ENCODE data around the gene ROR2. TPM values are rescaled to one million over a fixed set of nuclear protein-coding genes. Genes with fewer than 3 reads are reported as not detected.

Gene ROR2
- total RNA-seq, 3 donors from 2014 or later (not counting 1 experiment from before 2014, with no cell fraction given): 1.7 TPM; not detected in 2

DNA sequence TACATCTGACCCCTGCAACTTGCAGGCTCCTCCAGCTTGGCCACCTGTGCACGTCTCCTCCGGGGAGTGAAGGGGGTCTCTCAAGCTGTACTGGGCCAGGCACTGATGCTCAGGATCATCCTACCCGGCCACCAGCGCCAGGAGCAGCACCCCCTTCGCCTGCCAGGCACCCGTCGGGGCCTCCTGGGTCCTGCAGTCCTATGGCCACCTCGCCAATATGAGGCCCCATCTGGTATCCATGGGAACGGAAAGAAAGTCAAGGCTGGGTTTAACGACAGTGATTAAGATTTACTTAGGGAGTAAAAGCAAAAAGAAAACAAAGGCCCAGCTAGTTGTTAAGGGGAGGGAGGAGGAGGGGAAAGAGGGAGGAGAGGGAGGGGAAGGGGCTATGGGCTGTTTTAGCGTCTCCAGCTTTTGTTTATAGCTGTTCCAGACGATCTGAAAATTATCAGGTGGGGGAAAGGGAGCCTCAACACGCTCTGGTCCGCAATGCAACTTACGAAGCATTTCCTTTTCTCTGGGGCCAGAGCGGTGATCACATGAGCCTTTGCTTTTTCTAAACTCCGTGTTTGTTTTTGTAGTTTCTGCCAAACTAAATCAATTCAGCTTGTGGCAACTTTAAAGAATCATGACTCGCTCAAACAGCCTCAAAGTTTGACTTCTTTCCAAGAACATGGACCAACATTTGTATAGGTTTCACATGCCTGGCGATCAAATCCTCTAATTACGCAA, 132.4 kb downstream of the ROR2 start:
- no peak overlapping the region for H3K4me3 Mint-ChIP-seq
- WGBS (ENCODE audit: insufficient coverage): 62% methylated on average over 20 of the region's 20 CpGs
- Histone ChIP-seq H3K36me3 (ENCODE audit: control insufficient read depth, insufficient read depth, low read length) (no peaks in the 10 kb centered on the region), H3K27me3 (ENCODE audit: control insufficient read depth, insufficient read depth, low read length) (no peaks in the 10 kb centered on the region), H3K27ac (ENCODE audit: low read length) (no peak overlapping the region), H3K9me3 (ENCODE audit: control insufficient read depth, insufficient read depth, low read length) (no peaks in the 10 kb centered on the region), H3K4me1 (ENCODE audit: control insufficient read depth, insufficient read depth, low read length) (no peaks in the 10 kb centered on the region), H3K4me3 (ENCODE audit: low read length) (no peak overlapping the region)
- H3K9me3 Mint-ChIP-seq: no peaks in the 10 kb centered on the region
- no peaks in the 10 kb centered on the region for H3K27me3 Mint-ChIP-seq (ENCODE audit: low read depth in 2 of 2)
- no peaks in the 10 kb centered on the region for H3K36me3 Mint-ChIP-seq
- DNase-seq (no peak), ATAC-seq (no peak)
- intact Hi-C loops (cut with micrococcal nuclease): no loop called here
- TF ChIP-seq, protein P1, sequence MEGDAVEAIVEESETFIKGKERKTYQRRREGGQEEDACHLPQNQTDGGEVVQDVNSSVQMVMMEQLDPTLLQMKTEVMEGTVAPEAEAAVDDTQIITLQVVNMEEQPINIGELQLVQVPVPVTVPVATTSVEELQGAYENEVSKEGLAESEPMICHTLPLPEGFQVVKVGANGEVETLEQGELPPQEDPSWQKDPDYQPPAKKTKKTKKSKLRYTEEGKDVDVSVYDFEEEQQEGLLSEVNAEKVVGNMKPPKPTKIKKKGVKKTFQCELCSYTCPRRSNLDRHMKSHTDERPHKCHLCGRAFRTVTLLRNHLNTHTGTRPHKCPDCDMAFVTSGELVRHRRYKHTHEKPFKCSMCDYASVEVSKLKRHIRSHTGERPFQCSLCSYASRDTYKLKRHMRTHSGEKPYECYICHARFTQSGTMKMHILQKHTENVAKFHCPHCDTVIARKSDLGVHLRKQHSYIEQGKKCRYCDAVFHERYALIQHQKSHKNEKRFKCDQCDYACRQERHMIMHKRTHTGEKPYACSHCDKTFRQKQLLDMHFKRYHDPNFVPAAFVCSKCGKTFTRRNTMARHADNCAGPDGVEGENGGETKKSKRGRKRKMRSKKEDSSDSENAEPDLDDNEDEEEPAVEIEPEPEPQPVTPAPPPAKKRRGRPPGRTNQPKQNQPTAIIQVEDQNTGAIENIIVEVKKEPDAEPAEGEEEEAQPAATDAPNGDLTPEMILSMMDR (IDR thresholded peaks at IDR 0.05): no peak
- no peak overlapping the region for H3K27ac Mint-ChIP-seq
- H3K4me1 Mint-ChIP-seq: no peaks in the 10 kb centered on the region

DNA sequence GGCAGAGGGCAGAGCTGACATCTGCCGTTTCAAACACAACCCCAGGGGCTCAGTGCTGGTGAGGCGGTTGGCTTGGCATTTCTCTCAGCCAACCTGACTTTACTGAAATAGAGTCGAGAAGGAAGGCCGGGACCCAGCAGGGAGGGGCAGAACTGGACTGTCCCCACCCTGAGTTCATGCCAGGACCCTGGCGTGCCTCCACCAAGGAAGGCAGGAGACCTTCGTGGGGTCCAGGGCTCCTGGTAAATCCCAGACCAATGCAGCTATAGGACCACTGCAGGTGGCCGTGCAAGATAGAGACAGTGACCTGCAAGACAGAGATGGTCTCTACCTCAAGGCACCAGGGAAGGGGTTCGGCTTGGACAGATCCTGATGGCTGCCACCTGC, 132.9 kb downstream of the ROR2 start:
- Histone ChIP-seq H3K4me3 (ENCODE audit: low read length) (no peak overlapping the region), H3K9me3 (ENCODE audit: control insufficient read depth, insufficient read depth, low read length) (no peaks in the 10 kb centered on the region), H3K27ac (ENCODE audit: low read length) (no peak overlapping the region), H3K4me1 (ENCODE audit: control insufficient read depth, insufficient read depth, low read length) (no peaks in the 10 kb centered on the region), H3K36me3 (ENCODE audit: control insufficient read depth, insufficient read depth, low read length) (no peaks in the 10 kb centered on the region), H3K27me3 (ENCODE audit: control insufficient read depth, insufficient read depth, low read length) (no peaks in the 10 kb centered on the region)
- DNase-seq: no peak
- Mint-ChIP-seq H3K27me3 (ENCODE audit: low read depth in 2 of 2) (no peaks in the 10 kb centered on the region), H3K27ac (no peak overlapping the region), H3K9me3 (no peaks in the 10 kb centered on the region), H3K4me3 (no peak overlapping the region), H3K4me1 (no peaks in the 10 kb centered on the region), H3K36me3 (no peaks in the 10 kb centered on the region)
- 94% methylated on average over 8 of the region's 8 CpGs for WGBS (ENCODE audit: insufficient coverage)
- intact Hi-C loops (cut with micrococcal nuclease): no loop called here
- TF ChIP-seq, protein P1 (IDR thresholded peaks at IDR 0.05): no peak
- ATAC-seq: no peak

DNA sequence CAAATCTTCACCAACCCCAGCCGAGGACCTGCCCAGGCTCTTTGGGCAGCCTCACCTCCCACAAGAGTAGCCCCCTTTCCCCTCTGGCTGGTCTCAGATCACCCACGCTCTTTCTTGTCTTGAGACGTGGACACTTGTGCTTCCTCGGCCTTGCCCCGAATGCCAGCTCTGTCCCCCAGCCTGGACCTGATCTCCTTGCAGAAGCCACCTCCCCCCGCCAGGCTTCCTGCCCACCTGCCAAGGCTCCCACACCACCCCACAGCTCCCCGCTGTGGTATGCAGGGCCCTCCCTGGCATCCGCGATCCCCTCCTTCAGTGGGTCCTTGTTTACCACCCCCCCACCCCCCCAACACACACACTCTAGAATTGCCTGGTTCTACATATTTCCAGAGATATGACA, 133.7 kb downstream of the ROR2 start:
- no peaks in the 10 kb centered on the region for H3K27me3 Mint-ChIP-seq (ENCODE audit: low read depth in 2 of 2)
- H3K4me1 Mint-ChIP-seq: no peaks in the 10 kb centered on the region
- no peak overlapping the region for H3K4me3 ChIP-seq (ENCODE audit: low read length)
- intact Hi-C loops (cut with micrococcal nuclease): no loop called here
- H3K36me3 ChIP-seq (ENCODE audit: control insufficient read depth, insufficient read depth, low read length): no peaks in the 10 kb centered on the region
- H3K4me1 ChIP-seq (ENCODE audit: control insufficient read depth, insufficient read depth, low read length): no peaks in the 10 kb centered on the region
- ATAC-seq (no peak), DNase-seq (no peak)
- TF ChIP-seq, protein P1 (IDR thresholded peaks at IDR 0.05): no peak
- H3K36me3 Mint-ChIP-seq: no peaks in the 10 kb centered on the region
- no peak overlapping the region for H3K27ac Mint-ChIP-seq
- no peaks in the 10 kb centered on the region for H3K9me3 Mint-ChIP-seq
- 92% methylated on average over 9 of the region's 9 CpGs for WGBS (ENCODE audit: insufficient coverage)
- no peak overlapping the region for H3K27ac ChIP-seq (ENCODE audit: low read length)
- no peaks in the 10 kb centered on the region for H3K9me3 ChIP-seq (ENCODE audit: control insufficient read depth, insufficient read depth, low read length)
- no peaks in the 10 kb centered on the region for H3K27me3 ChIP-seq (ENCODE audit: control insufficient read depth, insufficient read depth, low read length)
- H3K4me3 Mint-ChIP-seq: no peak overlapping the region

- Histone ChIP-seq H3K27ac (ENCODE audit: low read length) (no peak overlapping the region), H3K9me3 (ENCODE audit: control insufficient read depth, insufficient read depth, low read length) (no peaks in the 10 kb centered on the region), H3K36me3 (ENCODE audit: control insufficient read depth, insufficient read depth, low read length) (no peaks in the 10 kb centered on the region), H3K4me3 (ENCODE audit: low read length) (no peak overlapping the region), H3K27me3 (ENCODE audit: control insufficient read depth, insufficient read depth, low read length) (no peaks in the 10 kb centered on the region), H3K4me1 (ENCODE audit: control insufficient read depth, insufficient read depth, low read length) (no peaks in the 10 kb centered on the region)
- no peak for DNase-seq
- Mint-ChIP-seq H3K4me3 (no peak overlapping the region), H3K9me3 (no peaks in the 10 kb centered on the region), H3K4me1 (no peaks in the 10 kb centered on the region), H3K27me3 (ENCODE audit: low read depth in 2 of 2) (no peaks in the 10 kb centered on the region), H3K27ac (no peak overlapping the region), H3K36me3 (no peaks in the 10 kb centered on the region)
- TF ChIP-seq, protein P1 (IDR thresholded peaks at IDR 0.05): no peak
- intact Hi-C loops (cut with micrococcal nuclease): no loop called here
- no peak for ATAC-seq
- 90% methylated on average over 10 of the region's 10 CpGs for WGBS (ENCODE audit: insufficient coverage)
Measured at GRCh38 chr9:91815896-91816295, 134.1 kb downstream of the ROR2 start.

Measured in natural killer cell (primary cell).